Measurements from ENCODE around the gene SPEM2.

DNA sequence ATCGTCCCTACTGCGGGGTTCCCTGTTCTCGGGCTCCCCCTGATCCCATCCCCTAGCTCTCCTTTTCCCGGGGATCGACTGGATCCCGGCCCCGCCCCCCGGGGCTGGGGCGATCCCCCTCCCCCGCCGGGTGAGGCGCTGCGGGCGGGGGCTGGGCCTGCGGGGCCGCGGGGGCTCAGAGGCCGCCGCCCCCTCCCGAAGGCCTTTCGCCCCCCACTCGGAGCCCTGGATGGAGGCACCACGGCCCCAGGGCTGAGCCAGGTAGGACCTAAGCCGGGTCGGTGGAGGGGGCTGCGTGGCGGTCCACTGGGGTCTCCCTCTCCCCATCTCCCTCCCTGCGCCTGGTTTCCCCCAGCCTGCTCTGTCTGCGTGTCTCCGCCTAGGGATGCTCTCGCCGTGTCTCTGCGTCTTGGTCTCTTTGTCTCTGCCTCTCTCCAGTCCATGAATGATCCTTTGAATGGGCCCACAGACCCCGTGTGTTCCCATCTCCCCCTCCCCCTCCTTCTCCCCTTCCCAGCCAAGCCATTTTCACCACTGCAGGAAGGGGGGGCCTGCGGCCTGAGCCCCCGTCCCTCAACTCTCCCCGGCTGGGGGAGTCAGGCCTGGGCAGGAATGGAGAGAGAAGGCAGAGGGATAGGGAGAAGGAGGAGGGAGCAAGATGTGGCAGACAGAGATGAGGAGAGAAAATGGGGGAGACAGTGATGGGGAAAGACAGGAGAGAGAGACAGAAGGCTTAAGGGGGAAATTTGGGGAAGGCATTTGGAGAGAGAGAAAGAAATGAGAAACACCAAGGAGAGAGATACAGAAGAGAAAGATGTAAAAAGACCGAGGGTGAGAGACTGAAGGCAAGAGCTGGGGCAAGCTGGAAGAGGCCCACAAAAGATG lies 19.8 kb upstream of the SPEM2 start:
- TF ChIP-seq, protein P1, sequence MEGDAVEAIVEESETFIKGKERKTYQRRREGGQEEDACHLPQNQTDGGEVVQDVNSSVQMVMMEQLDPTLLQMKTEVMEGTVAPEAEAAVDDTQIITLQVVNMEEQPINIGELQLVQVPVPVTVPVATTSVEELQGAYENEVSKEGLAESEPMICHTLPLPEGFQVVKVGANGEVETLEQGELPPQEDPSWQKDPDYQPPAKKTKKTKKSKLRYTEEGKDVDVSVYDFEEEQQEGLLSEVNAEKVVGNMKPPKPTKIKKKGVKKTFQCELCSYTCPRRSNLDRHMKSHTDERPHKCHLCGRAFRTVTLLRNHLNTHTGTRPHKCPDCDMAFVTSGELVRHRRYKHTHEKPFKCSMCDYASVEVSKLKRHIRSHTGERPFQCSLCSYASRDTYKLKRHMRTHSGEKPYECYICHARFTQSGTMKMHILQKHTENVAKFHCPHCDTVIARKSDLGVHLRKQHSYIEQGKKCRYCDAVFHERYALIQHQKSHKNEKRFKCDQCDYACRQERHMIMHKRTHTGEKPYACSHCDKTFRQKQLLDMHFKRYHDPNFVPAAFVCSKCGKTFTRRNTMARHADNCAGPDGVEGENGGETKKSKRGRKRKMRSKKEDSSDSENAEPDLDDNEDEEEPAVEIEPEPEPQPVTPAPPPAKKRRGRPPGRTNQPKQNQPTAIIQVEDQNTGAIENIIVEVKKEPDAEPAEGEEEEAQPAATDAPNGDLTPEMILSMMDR (IDR thresholded peaks at IDR 0.05; ENCODE audit: low read length), result no peak
- TF ChIP-seq EZH2 (IDR thresholded peaks at IDR 0.05; ENCODE audit: borderline replicate concordance, low read length), result no peak

Data from OCI-LY1 (cell line).